Measurements from ENCODE around the gene GYG2. TPM values are rescaled to one million over a fixed set of nuclear protein-coding genes. Genes with fewer than 3 reads are reported as not detected.
A peak's percentile ranks its signal among the peaks of the same experiment; 100 is the strongest.
"Not testable (repeated sequence)": the region's sequence is repeated elsewhere in the genome, so short reads cannot be mapped to it uniquely, and the experiment has no call there.

The GYG2 gene
- total RNA-seq, 1 donor from 2014 or later = not detected

DNA sequence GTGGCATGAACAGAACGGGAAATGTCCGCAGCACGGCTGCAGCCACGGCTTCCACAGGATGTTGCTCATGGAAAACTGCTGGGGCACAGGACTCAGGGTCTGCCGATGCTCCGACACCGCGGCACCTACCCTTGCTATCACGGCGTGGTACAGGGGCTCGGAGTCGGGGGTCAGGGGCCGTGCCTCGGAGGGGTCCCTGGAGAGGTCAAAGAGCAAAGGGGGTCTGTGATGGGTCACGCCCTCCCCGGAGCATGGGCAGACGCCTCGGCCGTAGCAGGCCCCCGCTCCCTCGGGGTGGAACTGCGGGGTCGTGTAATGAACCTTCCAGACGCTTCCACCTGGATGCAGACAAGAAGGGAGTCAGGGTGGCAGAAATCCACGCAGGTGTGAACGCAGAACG is 78.6 kb downstream of the GYG2 start:
- DNase-seq (ENCODE audit: low spot score) = no peak
- Mint-ChIP-seq H3K36me3 (ENCODE audit: low read depth) (no peaks in the 10 kb centered on the region), H3K4me1 (ENCODE audit: low read depth) (no peaks in the 10 kb centered on the region), H3K9me3 (peaks cover 6% of the 10 kb centered on the region), H3K4me3 (no peak overlapping the region), H3K27ac (no peak overlapping the region), H3K27me3 (ENCODE audit: insufficient read depth) (no peaks in the 10 kb centered on the region)
- intact Hi-C loops (cut with micrococcal nuclease) = no loop called here

- Mint-ChIP-seq H3K27me3 (ENCODE audit: insufficient read depth) (no peaks in the 10 kb centered on the region), H3K9me3 (peaks cover 3% of the 10 kb centered on the region), H3K36me3 (ENCODE audit: low read depth) (no peaks in the 10 kb centered on the region), H3K4me3 (no peak overlapping the region), H3K27ac (no peak overlapping the region), H3K4me1 (ENCODE audit: low read depth) (no peaks in the 10 kb centered on the region)
- intact Hi-C loops (cut with micrococcal nuclease) = no loop called here
- no peak for DNase-seq (ENCODE audit: low spot score)
Observed at GRCh38 chrX:2908125-2908685, 79.5 kb downstream of the GYG2 start.

DNA sequence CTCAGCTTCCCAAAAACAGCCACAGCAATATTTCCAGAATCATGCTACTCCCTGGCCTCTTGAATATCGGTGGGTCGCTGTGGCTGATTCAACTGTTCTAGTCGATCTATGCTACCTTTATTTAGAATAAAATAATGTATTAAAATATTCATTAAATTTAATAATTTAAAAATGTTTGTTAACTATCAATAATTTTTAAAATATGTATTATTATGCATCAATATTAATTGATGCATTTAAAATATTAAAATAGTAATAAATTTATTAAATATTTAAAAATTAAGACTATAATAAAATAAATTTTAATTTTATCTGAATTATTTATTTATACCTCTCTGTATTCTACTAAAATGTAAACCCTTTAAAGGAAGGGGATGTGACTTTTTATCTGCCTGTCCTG is 81.4 kb downstream of the GYG2 start:
- H3K4me3 Mint-ChIP-seq = no peak overlapping the region
- no peaks in the 10 kb centered on the region for H3K27me3 Mint-ChIP-seq (ENCODE audit: insufficient read depth)
- H3K9me3 Mint-ChIP-seq = peaks cover under 1% of the 10 kb centered on the region
- intact Hi-C loops (cut with micrococcal nuclease) = no loop called here
- DNase-seq (ENCODE audit: low spot score) = no peak
- no peak overlapping the region for H3K27ac Mint-ChIP-seq
- H3K36me3 Mint-ChIP-seq (ENCODE audit: low read depth) = no peaks in the 10 kb centered on the region
- no peaks in the 10 kb centered on the region for H3K4me1 Mint-ChIP-seq (ENCODE audit: low read depth)

- intact Hi-C loops (cut with micrococcal nuclease) = no loop called here
- H3K4me1 Mint-ChIP-seq (ENCODE audit: low read depth) = no peaks in the 10 kb centered on the region
Observed at GRCh38 chrX:2913118-2913517, 84.4 kb downstream of the GYG2 start.

DNA sequence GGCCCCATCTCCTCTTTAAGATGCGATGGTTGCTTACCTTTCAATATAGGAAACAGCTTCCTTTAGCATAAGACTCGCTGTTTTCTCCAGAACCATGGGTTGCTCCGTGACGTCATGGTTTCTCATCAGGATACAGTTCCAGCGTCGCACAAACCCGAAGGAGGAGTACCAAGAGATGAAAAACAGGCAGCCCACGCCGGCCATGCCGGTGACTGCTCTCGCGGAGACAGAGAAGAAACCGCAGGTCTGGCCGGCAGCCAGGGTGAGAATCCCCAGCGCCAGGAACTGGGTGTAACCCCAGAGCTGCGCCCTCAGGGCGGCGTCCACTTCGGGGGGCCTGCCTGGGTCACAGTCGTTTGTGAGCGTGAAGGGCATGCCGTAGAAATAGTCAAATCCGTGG is 89.0 kb downstream of the GYG2 start:
- H3K4me1 Mint-ChIP-seq (ENCODE audit: low read depth) = no peaks in the 10 kb centered on the region
- H3K27me3 Mint-ChIP-seq (ENCODE audit: insufficient read depth) = no peaks in the 10 kb centered on the region
- no peaks in the 10 kb centered on the region for H3K9me3 Mint-ChIP-seq
- H3K36me3 Mint-ChIP-seq (ENCODE audit: low read depth) = no peaks in the 10 kb centered on the region
- no peak overlapping the region for H3K4me3 Mint-ChIP-seq
- intact Hi-C loops (cut with micrococcal nuclease) = no loop called here
- no peak overlapping the region for H3K27ac Mint-ChIP-seq
- no peak for DNase-seq (ENCODE audit: low spot score)

More at GRCh38 chrX:2913118-2913517, 84.4 kb downstream of the GYG2 start:
- Mint-ChIP-seq H3K27me3 (ENCODE audit: insufficient read depth) (no peaks in the 10 kb centered on the region), H3K9me3 (no peaks in the 10 kb centered on the region), H3K27ac (no peak overlapping the region), H3K4me3 (no peak overlapping the region), H3K36me3 (ENCODE audit: low read depth) (no peaks in the 10 kb centered on the region)
- no peak for DNase-seq (ENCODE audit: low spot score)

- Mint-ChIP-seq H3K4me1 (ENCODE audit: low read depth) (no peaks in the 10 kb centered on the region), H3K4me3 (no peak overlapping the region), H3K9me3 (no peaks in the 10 kb centered on the region), H3K27me3 (ENCODE audit: insufficient read depth) (no peaks in the 10 kb centered on the region), H3K27ac (no peak overlapping the region), H3K36me3 (ENCODE audit: low read depth) (no peaks in the 10 kb centered on the region)
- intact Hi-C loops (cut with micrococcal nuclease) = no loop called here
- DNase-seq (ENCODE audit: low spot score) = no peak
Observed at GRCh38 chrX:2921193-2921592, 92.5 kb downstream of the GYG2 start.

DNA sequence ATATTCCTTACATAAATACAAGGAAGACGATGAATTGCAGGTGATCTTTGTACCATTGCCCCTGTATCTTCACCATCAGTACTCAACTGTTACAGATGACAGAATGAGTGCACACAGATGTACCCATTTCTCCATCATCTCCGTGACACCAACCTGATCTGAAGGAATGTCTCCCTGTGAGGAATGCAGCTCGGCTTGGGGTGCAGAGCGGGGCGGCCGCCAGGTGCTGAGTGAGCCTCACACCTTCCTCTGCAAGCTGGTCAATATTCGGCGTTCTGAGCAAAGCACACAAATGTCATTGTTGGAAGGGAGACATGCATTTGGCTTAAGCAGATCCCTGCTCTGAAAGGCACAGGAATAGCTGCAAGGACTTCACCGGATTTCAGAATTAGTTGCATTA is 93.0 kb downstream of the GYG2 start:
- Mint-ChIP-seq H3K4me3 (no peak overlapping the region), H3K27me3 (ENCODE audit: insufficient read depth) (no peaks in the 10 kb centered on the region), H3K4me1 (ENCODE audit: low read depth) (no peaks in the 10 kb centered on the region), H3K9me3 (no peaks in the 10 kb centered on the region), H3K36me3 (ENCODE audit: low read depth) (no peaks in the 10 kb centered on the region), H3K27ac (no peak overlapping the region)
- intact Hi-C loops (cut with micrococcal nuclease) = no loop called here
- DNase-seq (ENCODE audit: low spot score) = no peak

- Mint-ChIP-seq H3K9me3 (no peaks in the 10 kb centered on the region), H3K27ac (no peak overlapping the region), H3K4me1 (ENCODE audit: low read depth) (no peaks in the 10 kb centered on the region), H3K27me3 (ENCODE audit: insufficient read depth) (no peaks in the 10 kb centered on the region), H3K36me3 (ENCODE audit: low read depth) (no peaks in the 10 kb centered on the region), H3K4me3 (no peak overlapping the region)
- intact Hi-C loops (cut with micrococcal nuclease) = no loop called here
- DNase-seq (ENCODE audit: low spot score) = no peak
Observed at GRCh38 chrX:2924151-2924550, 95.4 kb downstream of the GYG2 start.

GRCh38 chrX:2926255-2926654 is 97.5 kb downstream of the GYG2 start:
- H3K27ac Mint-ChIP-seq; H3K4me3 Mint-ChIP-seq; H3K4me1 Mint-ChIP-seq (ENCODE audit: low read depth); DNase-seq (ENCODE audit: low spot score); H3K27me3 Mint-ChIP-seq (ENCODE audit: insufficient read depth); H3K9me3 Mint-ChIP-seq; intact Hi-C loops (cut with micrococcal nuclease); H3K36me3 Mint-ChIP-seq (ENCODE audit: low read depth): not testable (repeated sequence)

DNA sequence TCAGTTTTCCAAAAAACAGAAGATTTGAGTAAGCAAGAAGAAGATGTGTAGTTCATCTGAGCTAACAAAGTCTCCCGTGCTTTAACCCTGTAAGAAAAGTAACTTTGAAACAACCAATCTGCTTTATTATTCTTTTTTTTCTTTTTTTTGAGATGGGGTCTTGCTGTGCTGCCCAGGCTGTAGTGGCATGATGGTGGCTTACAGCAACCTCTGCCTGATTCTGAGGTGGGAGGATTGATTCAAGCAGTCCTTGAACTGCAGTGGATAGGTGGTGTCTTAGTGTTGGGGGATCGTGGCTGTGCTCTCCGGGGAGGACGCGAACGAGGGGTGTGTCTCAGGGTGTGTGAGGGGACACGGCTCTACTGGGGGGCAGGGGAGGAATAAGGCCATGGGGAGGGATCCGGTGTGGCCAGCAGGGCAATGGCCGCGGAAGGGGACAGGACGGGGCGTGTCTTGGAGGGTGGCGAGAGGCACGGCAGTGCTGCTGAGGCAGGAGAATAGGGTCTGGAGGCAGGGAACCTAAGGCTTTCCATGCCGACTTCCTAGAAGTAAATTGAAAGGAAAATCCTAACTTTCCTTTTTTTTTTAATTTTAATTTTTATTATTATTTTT is 98.0 kb downstream of the GYG2 start:
- no peak overlapping the region for H3K4me3 Mint-ChIP-seq
- no peak overlapping the region for H3K27ac Mint-ChIP-seq
- H3K4me1 Mint-ChIP-seq (ENCODE audit: low read depth) = peaks cover 5% of the 10 kb centered on the region
- DNase-seq (ENCODE audit: low spot score) = no peak
- H3K36me3 Mint-ChIP-seq (ENCODE audit: low read depth) = no peaks in the 10 kb centered on the region
- no peaks in the 10 kb centered on the region for H3K27me3 Mint-ChIP-seq (ENCODE audit: insufficient read depth)
- no peaks in the 10 kb centered on the region for H3K9me3 Mint-ChIP-seq
- intact Hi-C loops (cut with micrococcal nuclease) = no loop called here

- intact Hi-C loops (cut with micrococcal nuclease) = no loop called here
- Mint-ChIP-seq H3K27ac (no peak overlapping the region), H3K9me3 (no peaks in the 10 kb centered on the region), H3K27me3 (ENCODE audit: insufficient read depth) (no peaks in the 10 kb centered on the region), H3K4me3 (peak overlapping the region; percentile 45), H3K36me3 (ENCODE audit: low read depth) (no peaks in the 10 kb centered on the region), H3K4me1 (ENCODE audit: low read depth) (peaks cover 5% of the 10 kb centered on the region)
- DNase-seq (ENCODE audit: low spot score) = no peak
Observed at GRCh38 chrX:2928191-2928582, 99.5 kb downstream of the GYG2 start.

- no peaks in the 10 kb centered on the region for H3K36me3 Mint-ChIP-seq (ENCODE audit: low read depth)
- H3K4me3 Mint-ChIP-seq = peak within 1 kb of the TSS; percentile 76
- H3K27ac Mint-ChIP-seq = peak within 1 kb of the TSS; percentile 22
- H3K4me1 Mint-ChIP-seq (ENCODE audit: low read depth) = peaks cover 5% of the 10 kb centered on the region
- peak; percentile 19 for DNase-seq (ENCODE audit: low spot score)
- no peaks in the 10 kb centered on the region for H3K27me3 Mint-ChIP-seq (ENCODE audit: insufficient read depth)
- intact Hi-C loops (cut with micrococcal nuclease) = no loop called here
- H3K9me3 Mint-ChIP-seq = no peaks in the 10 kb centered on the region
Observed at GRCh38 chrX:2928583-2929434, 100.1 kb downstream of the GYG2 start, which contains the start of gene ARSD. ARSD (minus strand) TSS chrX:2929339; CDS start chrX:2929275, 64 bp downstream.

DNA sequence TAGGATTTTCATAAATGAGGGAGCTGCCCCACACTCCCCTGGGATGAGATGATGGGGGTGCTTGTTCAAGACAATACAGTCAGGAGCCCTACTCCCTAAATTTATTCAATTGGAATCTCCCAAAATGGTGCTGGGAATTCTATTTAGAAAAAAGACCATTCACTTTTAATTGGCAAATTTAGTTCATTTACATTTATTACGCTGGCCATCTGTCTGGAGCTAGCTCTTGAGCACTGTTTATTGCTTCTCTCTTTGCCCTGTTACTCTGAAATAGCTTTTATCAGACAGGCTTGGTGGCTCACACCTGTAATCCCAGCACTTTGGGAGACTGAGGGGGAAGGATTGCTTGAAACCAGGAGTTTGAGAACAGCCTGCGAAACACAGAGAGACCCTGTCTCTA is 102.4 kb downstream of the GYG2 start:
- no peak overlapping the region for H3K4me3 Mint-ChIP-seq
- no peaks in the 10 kb centered on the region for H3K27me3 Mint-ChIP-seq (ENCODE audit: insufficient read depth)
- H3K27ac Mint-ChIP-seq = no peak overlapping the region
- intact Hi-C loops (cut with micrococcal nuclease) = no loop called here
- peaks cover 5% of the 10 kb centered on the region for H3K4me1 Mint-ChIP-seq (ENCODE audit: low read depth)
- no peaks in the 10 kb centered on the region for H3K9me3 Mint-ChIP-seq
- H3K36me3 Mint-ChIP-seq (ENCODE audit: low read depth) = no peaks in the 10 kb centered on the region
- no peak for DNase-seq (ENCODE audit: low spot score)
